ENCODE results near the gene FBXO36. TPM values are rescaled to one million over a fixed set of nuclear protein-coding genes. Genes with fewer than 3 reads are reported as not detected.

The FBXO36 gene
- total RNA-seq, 1 donor from 2014 or later, result 3.4 TPM

- H3K4me3 Mint-ChIP-seq (ENCODE audit: unreplicated experiment), result no peak overlapping the region
Measured at GRCh38 chr2:229943770-229944449, 21.6 kb downstream of the FBXO36 start.

GRCh38 chr2:229945975-229946374 lies 23.7 kb downstream of the FBXO36 start:
- DNase-seq, result no peak
- H3K27ac Mint-ChIP-seq (ENCODE audit: unreplicated experiment), result no peak overlapping the region
- no peak overlapping the region for H3K4me3 Mint-ChIP-seq (ENCODE audit: unreplicated experiment)
- no peaks in the 10 kb centered on the region for H3K9me3 Mint-ChIP-seq (ENCODE audit: unreplicated experiment)
- no peak for TF ChIP-seq CTCF (IDR thresholded peaks at IDR 0.05; ENCODE audit: partially characterized antibody, unreplicated experiment)
- no peaks in the 10 kb centered on the region for H3K4me1 Mint-ChIP-seq (ENCODE audit: low read depth, unreplicated experiment)
- no peaks in the 10 kb centered on the region for H3K36me3 Mint-ChIP-seq (ENCODE audit: unreplicated experiment)
- H3K27me3 Mint-ChIP-seq (ENCODE audit: unreplicated experiment), result no peaks in the 10 kb centered on the region

More at GRCh38 chr2:229943770-229944449, 21.6 kb downstream of the FBXO36 start:
- TF ChIP-seq CTCF (IDR thresholded peaks at IDR 0.05; ENCODE audit: partially characterized antibody, unreplicated experiment), result no peak
- no peak for DNase-seq
- Mint-ChIP-seq H3K27me3 (ENCODE audit: unreplicated experiment) (no peaks in the 10 kb centered on the region), H3K36me3 (ENCODE audit: unreplicated experiment) (peaks cover 5% of the 10 kb centered on the region), H3K4me1 (ENCODE audit: low read depth, unreplicated experiment) (no peaks in the 10 kb centered on the region), H3K9me3 (ENCODE audit: unreplicated experiment) (peaks cover 2% of the 10 kb centered on the region), H3K27ac (ENCODE audit: unreplicated experiment) (no peak overlapping the region)

DNA sequence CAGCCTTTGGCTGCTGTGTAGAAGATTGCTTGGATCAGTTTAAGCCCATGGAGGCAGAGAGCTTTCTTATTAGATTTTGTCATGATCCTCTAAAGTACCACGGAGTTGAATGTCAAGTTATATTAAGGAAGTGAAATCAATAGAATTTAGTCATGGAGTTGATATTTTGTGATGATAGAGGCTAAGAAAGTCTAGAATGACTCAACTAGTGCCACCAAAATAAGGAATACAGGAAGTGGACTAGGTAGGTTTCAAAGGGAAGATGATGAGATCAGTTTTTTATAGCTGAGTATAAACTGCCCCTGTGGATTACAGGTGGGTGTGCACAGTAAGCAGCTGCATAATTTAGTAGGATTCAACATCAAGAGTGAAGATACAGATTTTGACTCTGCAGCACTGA lies 25.2 kb downstream of the FBXO36 start:
- Mint-ChIP-seq H3K27ac (ENCODE audit: unreplicated experiment) (no peak overlapping the region), H3K4me1 (ENCODE audit: low read depth, unreplicated experiment) (no peaks in the 10 kb centered on the region), H3K36me3 (ENCODE audit: unreplicated experiment) (no peaks in the 10 kb centered on the region), H3K27me3 (ENCODE audit: unreplicated experiment) (no peaks in the 10 kb centered on the region), H3K4me3 (ENCODE audit: unreplicated experiment) (no peak overlapping the region), H3K9me3 (ENCODE audit: unreplicated experiment) (no peaks in the 10 kb centered on the region)
- no peak for DNase-seq
- TF ChIP-seq CTCF (IDR thresholded peaks at IDR 0.05; ENCODE audit: partially characterized antibody, unreplicated experiment), result no peak

DNA sequence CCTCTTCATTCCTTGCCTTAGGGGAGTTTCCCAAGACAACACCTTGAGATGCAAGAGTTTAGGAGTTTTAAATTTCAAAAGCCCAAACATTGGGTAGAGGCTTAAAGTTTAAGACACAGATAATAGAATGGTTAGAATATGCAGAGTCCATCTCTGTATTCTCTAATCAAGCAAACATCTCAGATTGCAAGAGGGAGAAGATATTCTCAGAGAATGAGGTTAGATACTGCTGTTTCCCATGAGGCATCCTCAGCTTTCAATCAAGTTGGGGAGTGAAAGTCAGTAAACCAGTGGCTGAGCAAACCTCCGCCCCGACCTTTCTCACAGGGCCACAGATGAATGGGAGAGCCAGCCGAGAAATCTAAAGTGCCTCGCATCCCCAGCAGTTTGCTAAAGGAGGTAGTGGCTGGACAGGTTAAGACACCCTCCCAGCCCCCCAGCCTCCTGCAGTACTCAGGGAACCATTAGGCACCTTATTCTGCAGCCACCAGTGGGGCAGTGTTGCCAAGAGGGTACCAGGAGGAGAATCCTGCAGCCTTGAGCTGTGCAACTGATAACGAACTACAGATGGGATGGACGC lies 30.0 kb downstream of the FBXO36 start:
- no peak overlapping the region for H3K4me3 Mint-ChIP-seq (ENCODE audit: unreplicated experiment)
- no peaks in the 10 kb centered on the region for H3K4me1 Mint-ChIP-seq (ENCODE audit: low read depth, unreplicated experiment)
- H3K36me3 Mint-ChIP-seq (ENCODE audit: unreplicated experiment), result no peaks in the 10 kb centered on the region
- no peaks in the 10 kb centered on the region for H3K27me3 Mint-ChIP-seq (ENCODE audit: unreplicated experiment)
- H3K27ac Mint-ChIP-seq (ENCODE audit: unreplicated experiment), result no peak overlapping the region
- no peak for TF ChIP-seq CTCF (IDR thresholded peaks at IDR 0.05; ENCODE audit: partially characterized antibody, unreplicated experiment)
- no peaks in the 10 kb centered on the region for H3K9me3 Mint-ChIP-seq (ENCODE audit: unreplicated experiment)
- no peak for DNase-seq

DNA sequence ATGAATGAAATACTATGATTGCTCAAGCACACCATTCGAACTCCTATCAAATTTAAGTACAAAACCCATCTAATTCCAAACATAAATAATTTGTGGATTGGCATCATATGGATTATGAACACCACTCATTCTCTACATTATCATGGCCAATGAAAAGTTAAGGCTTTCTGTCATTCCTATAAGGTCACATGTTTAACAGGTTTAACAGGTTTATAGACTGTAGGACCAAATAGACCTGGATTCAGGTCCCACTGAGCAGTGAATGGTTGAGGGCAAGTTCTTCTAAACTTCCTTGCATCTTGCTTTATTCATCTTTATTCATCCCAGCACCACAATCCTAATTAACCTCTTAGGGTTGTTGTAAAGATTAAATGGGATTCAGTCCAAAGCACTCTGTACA lies 33.4 kb downstream of the FBXO36 start:
- no peak for TF ChIP-seq CTCF (IDR thresholded peaks at IDR 0.05; ENCODE audit: partially characterized antibody, unreplicated experiment)
- no peak for DNase-seq
- no peaks in the 10 kb centered on the region for H3K36me3 Mint-ChIP-seq (ENCODE audit: unreplicated experiment)
- H3K4me1 Mint-ChIP-seq (ENCODE audit: low read depth, unreplicated experiment), result no peaks in the 10 kb centered on the region
- H3K27ac Mint-ChIP-seq (ENCODE audit: unreplicated experiment), result no peak overlapping the region
- H3K4me3 Mint-ChIP-seq (ENCODE audit: unreplicated experiment), result no peak overlapping the region
- no peaks in the 10 kb centered on the region for H3K9me3 Mint-ChIP-seq (ENCODE audit: unreplicated experiment)
- H3K27me3 Mint-ChIP-seq (ENCODE audit: unreplicated experiment), result no peaks in the 10 kb centered on the region

Data from glutamatergic neuron (in vitro differentiated cells).